Neural crest cell (in vitro differentiated cells): ENCODE measurements around the gene ESR2. TPM values are rescaled to one million over a fixed set of nuclear protein-coding genes. Genes with fewer than 3 reads are reported as not detected.

Experiments
- DNase-seq: peaks from one replicate; pipeline ENCODE4 v3.0.0; 2021; ENCODE audit warnings: low read depth, mixed read lengths, low spot score
- H3K27ac Mint-ChIP-seq: one replicate; pipeline ENCODE4 v1.8.0; 2021; ENCODE audit warnings: mild to moderate bottlenecking, mixed read lengths; ENCODE audit not compliant: unreplicated experiment
- H3K27me3 Mint-ChIP-seq: 2 replicates; pipeline ENCODE4 v1.8.0; 2021; ENCODE audit warnings: low read depth, mild to moderate bottlenecking, mixed read lengths
- H3K36me3 Mint-ChIP-seq: 2 replicates; pipeline ENCODE4 v1.8.0; 2021; ENCODE audit warnings: low read depth, mild to moderate bottlenecking, mixed read lengths
- H3K4me1 Mint-ChIP-seq: 2 replicates; pipeline ENCODE4 v1.8.0; 2021; ENCODE audit warnings: mixed read lengths
- H3K4me3 Mint-ChIP-seq: one replicate; pipeline ENCODE4 v1.8.0; 2021; ENCODE audit warnings: mild to moderate bottlenecking, mixed read lengths
- H3K9me3 Mint-ChIP-seq: 2 replicates; pipeline ENCODE4 v1.8.0; 2021; ENCODE audit warnings: mixed read lengths
- total RNA-seq: library from RNA; stranded (reverse); gene quantifications from 2 replicates; pipeline ENCODE4 v1.2.1, GENCODE V29; 2021
- TF ChIP-seq, protein P1 (sequence below): fragments of 200-600 bp; sonication (generic); conservative IDR thresholded peaks from 2 replicates; pipeline ENCODE4 v1.5.0; 2021; ENCODE audit warnings: antibody characterized with exemption, mild to moderate bottlenecking

ESR2 gene
- total RNA-seq, 1 donor from 2014 or later, result 0.33 TPM

DNA sequence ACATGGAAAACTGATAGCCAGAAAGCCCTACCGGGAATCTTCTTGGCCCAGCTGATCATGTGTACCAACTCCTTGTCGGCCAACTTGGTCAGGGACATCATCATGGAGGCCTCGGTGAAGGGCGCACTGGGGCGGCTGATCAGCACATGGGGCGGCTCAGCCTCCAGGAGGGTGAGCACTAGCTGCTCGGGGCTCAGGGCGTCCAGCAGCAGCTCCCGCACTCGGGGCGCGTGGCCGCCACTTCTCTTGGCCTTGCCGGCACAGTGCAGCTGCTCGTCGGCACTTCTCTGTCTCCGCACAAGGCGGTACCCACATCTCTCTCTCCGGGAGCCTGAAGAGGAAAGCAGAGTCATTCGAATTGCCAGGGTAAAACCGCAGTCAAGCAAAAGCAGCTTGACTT, 33.8 kb downstream of the ESR2 start:
- no peak overlapping the region for H3K4me3 Mint-ChIP-seq
- no peaks in the 10 kb centered on the region for H3K9me3 Mint-ChIP-seq
- H3K27ac Mint-ChIP-seq, result no peak overlapping the region
- no peaks in the 10 kb centered on the region for H3K36me3 Mint-ChIP-seq
- TF ChIP-seq, protein P1, sequence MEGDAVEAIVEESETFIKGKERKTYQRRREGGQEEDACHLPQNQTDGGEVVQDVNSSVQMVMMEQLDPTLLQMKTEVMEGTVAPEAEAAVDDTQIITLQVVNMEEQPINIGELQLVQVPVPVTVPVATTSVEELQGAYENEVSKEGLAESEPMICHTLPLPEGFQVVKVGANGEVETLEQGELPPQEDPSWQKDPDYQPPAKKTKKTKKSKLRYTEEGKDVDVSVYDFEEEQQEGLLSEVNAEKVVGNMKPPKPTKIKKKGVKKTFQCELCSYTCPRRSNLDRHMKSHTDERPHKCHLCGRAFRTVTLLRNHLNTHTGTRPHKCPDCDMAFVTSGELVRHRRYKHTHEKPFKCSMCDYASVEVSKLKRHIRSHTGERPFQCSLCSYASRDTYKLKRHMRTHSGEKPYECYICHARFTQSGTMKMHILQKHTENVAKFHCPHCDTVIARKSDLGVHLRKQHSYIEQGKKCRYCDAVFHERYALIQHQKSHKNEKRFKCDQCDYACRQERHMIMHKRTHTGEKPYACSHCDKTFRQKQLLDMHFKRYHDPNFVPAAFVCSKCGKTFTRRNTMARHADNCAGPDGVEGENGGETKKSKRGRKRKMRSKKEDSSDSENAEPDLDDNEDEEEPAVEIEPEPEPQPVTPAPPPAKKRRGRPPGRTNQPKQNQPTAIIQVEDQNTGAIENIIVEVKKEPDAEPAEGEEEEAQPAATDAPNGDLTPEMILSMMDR, result no peak
- no peaks in the 10 kb centered on the region for H3K4me1 Mint-ChIP-seq
- DNase-seq, result no peak
- no peaks in the 10 kb centered on the region for H3K27me3 Mint-ChIP-seq

DNA sequence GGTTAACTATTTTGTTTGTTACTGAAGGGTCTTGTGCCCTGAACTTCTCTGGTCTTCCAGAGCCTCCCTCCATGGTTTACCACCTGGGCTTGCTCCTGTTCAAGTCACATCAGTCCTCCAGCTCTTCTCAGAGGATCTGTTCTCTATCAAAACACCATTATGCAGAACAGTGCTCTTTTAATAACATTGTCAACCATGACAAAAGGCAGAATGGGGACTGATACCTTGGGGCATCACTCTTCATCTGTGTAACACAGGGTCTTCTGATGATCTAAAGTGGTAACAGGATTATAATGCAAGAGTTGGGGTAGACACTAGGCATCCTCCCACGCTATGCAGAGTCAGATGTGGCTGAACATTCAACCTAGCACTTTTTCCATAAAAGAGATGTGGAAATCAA, 38.4 kb downstream of the ESR2 start:
- Mint-ChIP-seq H3K4me1 (peaks cover 7% of the 10 kb centered on the region), H3K9me3 (no peaks in the 10 kb centered on the region), H3K4me3 (no peak overlapping the region), H3K27me3 (no peaks in the 10 kb centered on the region), H3K36me3 (no peaks in the 10 kb centered on the region), H3K27ac (no peak overlapping the region)
- DNase-seq, result no peak
- TF ChIP-seq, protein P1, result no peak

- no peaks in the 10 kb centered on the region for H3K9me3 Mint-ChIP-seq
- no peaks in the 10 kb centered on the region for H3K27me3 Mint-ChIP-seq
- H3K36me3 Mint-ChIP-seq, result no peaks in the 10 kb centered on the region
- TF ChIP-seq, protein P1, result no peak
- no peak for DNase-seq
- peaks cover 16% of the 10 kb centered on the region for H3K4me1 Mint-ChIP-seq
- no peak overlapping the region for H3K4me3 Mint-ChIP-seq
- H3K27ac Mint-ChIP-seq, result no peak overlapping the region
These were observed 40.5 kb downstream of the ESR2 start for GRCh38 chr14:64253672-64254071.

- H3K4me1 Mint-ChIP-seq, result peaks cover 16% of the 10 kb centered on the region
- no peak for DNase-seq
- H3K27me3 Mint-ChIP-seq, result no peaks in the 10 kb centered on the region
- H3K27ac Mint-ChIP-seq, result no peak overlapping the region
- no peaks in the 10 kb centered on the region for H3K36me3 Mint-ChIP-seq
- H3K9me3 Mint-ChIP-seq, result no peaks in the 10 kb centered on the region
- TF ChIP-seq, protein P1, result no peak
- no peak overlapping the region for H3K4me3 Mint-ChIP-seq
These were observed 44.8 kb downstream of the ESR2 start for GRCh38 chr14:64249363-64249762.

GRCh38 chr14:64248689-64249088, 45.5 kb downstream of the ESR2 start:
- no peak overlapping the region for H3K4me3 Mint-ChIP-seq
- H3K27me3 Mint-ChIP-seq, result no peaks in the 10 kb centered on the region
- H3K27ac Mint-ChIP-seq, result no peak overlapping the region
- peaks cover 16% of the 10 kb centered on the region for H3K4me1 Mint-ChIP-seq
- no peak for DNase-seq
- no peaks in the 10 kb centered on the region for H3K36me3 Mint-ChIP-seq
- TF ChIP-seq, protein P1, result no peak
- no peaks in the 10 kb centered on the region for H3K9me3 Mint-ChIP-seq

GRCh38 chr14:64247195-64247594, 47.0 kb downstream of the ESR2 start:
- Mint-ChIP-seq H3K9me3 (peaks cover 2% of the 10 kb centered on the region), H3K36me3 (no peaks in the 10 kb centered on the region), H3K27me3 (no peaks in the 10 kb centered on the region), H3K4me1 (peaks cover 16% of the 10 kb centered on the region), H3K27ac (no peak overlapping the region), H3K4me3 (no peak overlapping the region)
- TF ChIP-seq, protein P1, result no peak
- DNase-seq, result no peak
